Omental fat pad (tissue), 4 donors: Measurements from ENCODE around the gene TMEM61. TPM values are rescaled to one million over a fixed set of nuclear protein-coding genes. Genes with fewer than 3 reads are reported as not detected.
"Not testable (repeated sequence)": the region's sequence is repeated elsewhere in the genome, so short reads cannot be mapped to it uniquely, and the experiment has no call there.

Experiments used
- ATAC-seq: fragments of 150-250 bp; one replicate; pipeline ENCODE4 v1.9.1; 2016; ENCODE audit warnings: mild to moderate bottlenecking, moderate library complexity; ENCODE audit not compliant: low FRiP score
- DNase-seq: peaks from one replicate; pipeline ENCODE4 v3.0.0-alpha.2; 2019; ENCODE audit warnings: low spot score
- CTCF ChIP-seq, 3 donors: fragments of 450-650 bp; IDR thresholded peaks; one replicate each; pipeline ENCODE4 v1.5.1; 2016 to 2017; ENCODE audit warnings: antibody characterized with exemption in 3 of 3, mild to moderate bottlenecking in 3 of 3, moderate library complexity in 2 of 3
- total RNA-seq, 4 donors: library from RNA; depleted of rRNA; stranded (reverse); fragments of >200 nt; gene quantifications; one replicate each; pipeline ENCODE4 v1.1.0, GENCODE V29; 2016

Gene TMEM61
- not detected for total RNA-seq

- no peak for DNase-seq
- TF ChIP-seq CTCF (IDR thresholded peaks at IDR 0.05), result no peak
- ATAC-seq, result peak; percentile 38
Observed at GRCh38 chr1:54980528-54981241, at the start of gene TMEM61. TSS of gene TMEM61 (plus strand) at chr1:54980628. CDS start at chr1:54981066, 438 bp downstream.

GRCh38 chr1:54931275-54931840 lies 49.1 kb upstream of the TMEM61 start:
- DNase-seq, result no peak
- no peak for ATAC-seq
- TF ChIP-seq CTCF (IDR thresholded peaks at IDR 0.05), result no peak

GRCh38 chr1:54934081-54934480 lies 46.3 kb upstream of the TMEM61 start:
- not testable (repeated sequence) for DNase-seq, ATAC-seq

- no peak for ATAC-seq
- DNase-seq, result no peak
- TF ChIP-seq CTCF (IDR thresholded peaks at IDR 0.05), result no peak
Observed at GRCh38 chr1:54934869-54935268, 45.6 kb upstream of the TMEM61 start.

- ATAC-seq (no peak), DNase-seq (no peak)
- TF ChIP-seq CTCF (IDR thresholded peaks at IDR 0.05), result no peak
Observed at GRCh38 chr1:54936791-54937190, 43.6 kb upstream of the TMEM61 start.

- no peak for ATAC-seq
- no peak for DNase-seq
- no peak for TF ChIP-seq CTCF (IDR thresholded peaks at IDR 0.05)
Observed at GRCh38 chr1:54937469-54937868, 43.0 kb upstream of the TMEM61 start.

- not testable (repeated sequence) for ATAC-seq, DNase-seq
Observed at GRCh38 chr1:54938955-54939354, 41.5 kb upstream of the TMEM61 start.

- no peak for DNase-seq
- no peak for ATAC-seq
Observed at GRCh38 chr1:54940042-54940441, 40.4 kb upstream of the TMEM61 start.

More at GRCh38 chr1:54940042-54940441, 40.4 kb upstream of the TMEM61 start:
- TF ChIP-seq CTCF (IDR thresholded peaks at IDR 0.05), result no peak
